ENCODE data around the gene NR3C1. TPM values are rescaled to one million over a fixed set of nuclear protein-coding genes. Genes with fewer than 3 reads are reported as not detected.

Gene NR3C1
- total RNA-seq, 1 donor from 2014 or later, result 44.6 TPM

- H3K27me3 Mint-ChIP-seq (ENCODE audit: low read depth), result no peaks in the 10 kb centered on the region
- no peak for DNase-seq (ENCODE audit: low spot score)
- TF ChIP-seq CTCF (IDR thresholded peaks at IDR 0.05), result no peak
- H3K4me1 Mint-ChIP-seq (ENCODE audit: low read depth), result no peaks in the 10 kb centered on the region
- H3K36me3 Mint-ChIP-seq (ENCODE audit: low read depth), result no peaks in the 10 kb centered on the region
- H3K9me3 Mint-ChIP-seq (ENCODE audit: low read depth), result no peaks in the 10 kb centered on the region
- no peak overlapping the region for H3K27ac Mint-ChIP-seq (ENCODE audit: unreplicated experiment)
- H3K4me3 Mint-ChIP-seq (ENCODE audit: unreplicated experiment), result no peak overlapping the region
Observed at GRCh38 chr5:143445776-143446175, 42.3 kb upstream of the NR3C1 start.

GRCh38 chr5:143443330-143443729 lies 39.8 kb upstream of the NR3C1 start:
- no peak overlapping the region for H3K4me3 Mint-ChIP-seq (ENCODE audit: unreplicated experiment)
- H3K9me3 Mint-ChIP-seq (ENCODE audit: low read depth), result no peaks in the 10 kb centered on the region
- no peaks in the 10 kb centered on the region for H3K36me3 Mint-ChIP-seq (ENCODE audit: low read depth)
- no peaks in the 10 kb centered on the region for H3K4me1 Mint-ChIP-seq (ENCODE audit: low read depth)
- DNase-seq (ENCODE audit: low spot score), result no peak
- no peak overlapping the region for H3K27ac Mint-ChIP-seq (ENCODE audit: unreplicated experiment)
- no peaks in the 10 kb centered on the region for H3K27me3 Mint-ChIP-seq (ENCODE audit: low read depth)
- no peak for TF ChIP-seq CTCF (IDR thresholded peaks at IDR 0.05)

- Mint-ChIP-seq H3K36me3 (ENCODE audit: low read depth) (peaks cover 2% of the 10 kb centered on the region), H3K27me3 (ENCODE audit: low read depth) (no peaks in the 10 kb centered on the region), H3K4me3 (ENCODE audit: unreplicated experiment) (no peak overlapping the region), H3K4me1 (ENCODE audit: low read depth) (no peaks in the 10 kb centered on the region), H3K9me3 (ENCODE audit: low read depth) (no peaks in the 10 kb centered on the region), H3K27ac (ENCODE audit: unreplicated experiment) (no peak overlapping the region)
- DNase-seq (ENCODE audit: low spot score), result no peak
- no peak for TF ChIP-seq CTCF (IDR thresholded peaks at IDR 0.05)
Observed at GRCh38 chr5:143442385-143442784, 38.9 kb upstream of the NR3C1 start.

GRCh38 chr5:143440448-143441115 lies 37.1 kb upstream of the NR3C1 start:
- Mint-ChIP-seq H3K27ac (ENCODE audit: unreplicated experiment) (no peak overlapping the region), H3K27me3 (ENCODE audit: low read depth) (no peaks in the 10 kb centered on the region), H3K4me3 (ENCODE audit: unreplicated experiment) (no peak overlapping the region), H3K9me3 (ENCODE audit: low read depth) (no peaks in the 10 kb centered on the region), H3K4me1 (ENCODE audit: low read depth) (no peaks in the 10 kb centered on the region), H3K36me3 (ENCODE audit: low read depth) (peaks cover 2% of the 10 kb centered on the region)
- no peak for TF ChIP-seq CTCF (IDR thresholded peaks at IDR 0.05)
- DNase-seq (ENCODE audit: low spot score), result no peak

GRCh38 chr5:143437666-143438273 lies 34.3 kb upstream of the NR3C1 start:
- Mint-ChIP-seq H3K9me3 (ENCODE audit: low read depth) (no peaks in the 10 kb centered on the region), H3K27me3 (ENCODE audit: low read depth) (no peaks in the 10 kb centered on the region), H3K36me3 (ENCODE audit: low read depth) (peaks cover 2% of the 10 kb centered on the region), H3K27ac (ENCODE audit: unreplicated experiment) (no peak overlapping the region), H3K4me1 (ENCODE audit: low read depth) (no peaks in the 10 kb centered on the region), H3K4me3 (ENCODE audit: unreplicated experiment) (no peak overlapping the region)
- TF ChIP-seq CTCF (IDR thresholded peaks at IDR 0.05), result no peak
- no peak for DNase-seq (ENCODE audit: low spot score)

All from chondrocyte (in vitro differentiated cells).